GM10248 (cell line): ENCODE data around the gene TMEM14A.

ENCODE experiments used
- CTCF ChIA-PET: fragments of 300-600 bp; sonication (Branson Sonifier 250); formaldehyde crosslinking; extraction: SDS; loops from one replicate; lab custom pipeline; 2021; ENCODE audit warnings: antibody characterized with exemption; lab: Yijun Ruan, JAX
- POLR2A ChIA-PET: fragments of 350-650 bp; sonication (Branson Sonifier 250); formaldehyde crosslinking; extraction: SDS; loops from one replicate; lab custom pipeline; 2020; ENCODE audit warnings: antibody characterized with exemption; lab: Yijun Ruan, JAX
- DNase-seq: peaks from one replicate; pipeline ENCODE4 v3.0.0; 2012; ENCODE audit errors: extremely low spot score
- CTCF ChIP-seq: IDR thresholded peaks from 2 replicates; pipeline ENCODE4 v1.5.1; 2012; ENCODE audit warnings: mild to moderate bottlenecking, low read depth; ENCODE audit errors: extremely low read depth, missing control alignments, control extremely low read depth

Gene TMEM14A

GRCh38 chr6:52664991-52665686 lies 5.8 kb upstream of the TMEM14A start:
- no peak for TF ChIP-seq CTCF
- DNase-seq, result no peak
- ChIA-PET CTCF (interaction anchor here (0.7 to 4.2 kb wide), 8 partner anchors 13 to 501 kb away, joined by 3 to 32 read pairs (median 3); partner anchors contain the start of gene EFHC1), POLR2A (no interaction called here)

GRCh38 chr6:52666071-52666470 lies 4.8 kb upstream of the TMEM14A start:
- no peak for TF ChIP-seq CTCF
- DNase-seq, result no peak
- CTCF ChIA-PET, result interaction anchor here (1.0 to 4.2 kb wide), 3 partner anchors 14 to 250 kb away, joined by 3 to 32 read pairs (median 20); no protein-coding TSS in a partner anchor
- POLR2A ChIA-PET, result no interaction called here

- DNase-seq, result no peak
- POLR2A ChIA-PET, result no interaction called here
- no peak for TF ChIP-seq CTCF
- CTCF ChIA-PET, result interaction anchor here (1.0 to 4.2 kb wide), 3 partner anchors 15 to 250 kb away, joined by 3 to 32 read pairs (median 20); no protein-coding TSS in a partner anchor
These were observed 4.4 kb upstream of the TMEM14A start for GRCh38 chr6:52666523-52666922.

- DNase-seq, result peak; percentile 24
- POLR2A ChIA-PET, result no interaction called here
These were observed 3.3 kb upstream of the TMEM14A start for GRCh38 chr6:52667572-52667971.

GRCh38 chr6:52671676-52672075 lies 763 bp downstream of the TMEM14A start:
- ChIA-PET CTCF (interaction anchor here (0.6 to 1.5 kb wide), 5 partner anchors 9 to 264 kb away, joined by 3 to 6 read pairs (median 3); no protein-coding TSS in a partner anchor), POLR2A (no interaction called here)
- TF ChIP-seq CTCF, result no peak
- DNase-seq, result no peak

More at GRCh38 chr6:52667572-52667971, 3.3 kb upstream of the TMEM14A start:
- CTCF ChIA-PET, result interaction anchor here (1.0 to 4.2 kb wide), 3 partner anchors 16 to 404 kb away, joined by 3 to 32 read pairs (median 3); no protein-coding TSS in a partner anchor
- TF ChIP-seq CTCF, result no peak

- no peak for DNase-seq
- POLR2A ChIA-PET, result no interaction called here
- CTCF ChIA-PET, result interaction anchor here (0.6 to 1.5 kb wide), 4 partner anchors 9 to 265 kb away, joined by 3 to 6 read pairs (median 4); no protein-coding TSS in a partner anchor
- no peak for TF ChIP-seq CTCF
These were observed 1.6 kb downstream of the TMEM14A start for GRCh38 chr6:52672412-52673025.
